CD4-positive, alpha-beta T cell treated with Interleukin-15 for 1 hour (primary cell): ENCODE results near the gene FAF1.
"Not testable (repeated sequence)": the region's sequence is repeated elsewhere in the genome, so short reads cannot be mapped to it uniquely, and the experiment has no call there.

ENCODE experiments used
- DNase-seq: peaks from one replicate; pipeline ENCODE4 v3.0.0-alpha.2; 2020

FAF1 gene

GRCh38 chr1:50747394-50747793, 212.7 kb downstream of the FAF1 start:
- no peak for DNase-seq

GRCh38 chr1:50742523-50742922, 217.5 kb downstream of the FAF1 start:
- no peak for DNase-seq

- DNase-seq: no peak
Measured at GRCh38 chr1:50739125-50739524, 220.9 kb downstream of the FAF1 start.

GRCh38 chr1:50735443-50735842, 224.6 kb downstream of the FAF1 start:
- DNase-seq: no peak

GRCh38 chr1:50727578-50727977, 232.5 kb downstream of the FAF1 start:
- not testable (repeated sequence) for DNase-seq

- no peak for DNase-seq
Measured at GRCh38 chr1:50724626-50725286, 235.3 kb downstream of the FAF1 start.

- DNase-seq: no peak
Measured at GRCh38 chr1:50720457-50721053, 239.5 kb downstream of the FAF1 start.

- DNase-seq: no peak
Measured at GRCh38 chr1:50719126-50719525, 240.9 kb downstream of the FAF1 start.

GRCh38 chr1:50717327-50717726, 242.7 kb downstream of the FAF1 start:
- no peak for DNase-seq

GRCh38 chr1:50716455-50716854, 243.6 kb downstream of the FAF1 start:
- not testable (repeated sequence) for DNase-seq

GRCh38 chr1:50710099-50710498, 250.0 kb downstream of the FAF1 start:
- DNase-seq: no peak

GRCh38 chr1:50707824-50708223, 252.2 kb downstream of the FAF1 start:
- DNase-seq: no peak

- DNase-seq: no peak
Measured at GRCh38 chr1:50705699-50706098, 254.4 kb downstream of the FAF1 start.

GRCh38 chr1:50705041-50705440, 255.0 kb downstream of the FAF1 start:
- no peak for DNase-seq

- no peak for DNase-seq
Measured at GRCh38 chr1:50704126-50704525, 255.9 kb downstream of the FAF1 start.

GRCh38 chr1:50703240-50703639, 256.8 kb downstream of the FAF1 start:
- no peak for DNase-seq

- DNase-seq: no peak
Measured at GRCh38 chr1:50702395-50702794, 257.7 kb downstream of the FAF1 start.

- DNase-seq: no peak
Measured at GRCh38 chr1:50701706-50702317, 258.3 kb downstream of the FAF1 start.

GRCh38 chr1:50700621-50701020, 259.4 kb downstream of the FAF1 start:
- DNase-seq: no peak

- DNase-seq: no peak
Measured at GRCh38 chr1:50700214-50700613, 259.9 kb downstream of the FAF1 start.

GRCh38 chr1:50699795-50700194, 260.3 kb downstream of the FAF1 start:
- DNase-seq: no peak

- DNase-seq: no peak
Measured at GRCh38 chr1:50697440-50698421, 262.3 kb downstream of the FAF1 start.

- DNase-seq: no peak
Measured at GRCh38 chr1:50693829-50694228, 266.2 kb downstream of the FAF1 start.
